GM18861 (cell line): ENCODE measurements around the gene ZDHHC3.

ENCODE experiments used
- ATAC-seq: cut with Tn5 transposase; IDR thresholded peaks from one replicate; pipeline ENCODE4 v1.9.1; 2021; ENCODE audit not compliant: unreplicated experiment

The ZDHHC3 gene

DNA sequence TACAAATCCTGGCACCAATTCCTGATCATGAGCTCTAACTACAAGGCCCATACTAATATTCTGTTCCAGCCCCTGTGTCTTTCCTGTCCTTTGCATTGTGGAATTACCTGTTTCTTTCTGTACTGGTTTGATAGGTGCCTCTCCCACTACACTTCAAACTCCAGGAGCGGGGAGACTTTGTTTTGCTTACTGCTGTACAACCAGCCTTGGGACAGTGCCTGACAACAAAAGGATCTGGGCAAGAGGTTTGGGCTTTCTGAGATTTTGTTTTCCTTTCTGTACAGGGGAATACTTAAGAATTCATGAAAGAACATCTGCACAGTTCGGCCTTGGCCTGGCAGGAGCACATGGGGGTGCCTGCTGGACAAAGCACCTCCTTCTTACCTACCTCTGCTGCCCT is 45.1 kb downstream of the ZDHHC3 start:
- ATAC-seq: no peak

DNA sequence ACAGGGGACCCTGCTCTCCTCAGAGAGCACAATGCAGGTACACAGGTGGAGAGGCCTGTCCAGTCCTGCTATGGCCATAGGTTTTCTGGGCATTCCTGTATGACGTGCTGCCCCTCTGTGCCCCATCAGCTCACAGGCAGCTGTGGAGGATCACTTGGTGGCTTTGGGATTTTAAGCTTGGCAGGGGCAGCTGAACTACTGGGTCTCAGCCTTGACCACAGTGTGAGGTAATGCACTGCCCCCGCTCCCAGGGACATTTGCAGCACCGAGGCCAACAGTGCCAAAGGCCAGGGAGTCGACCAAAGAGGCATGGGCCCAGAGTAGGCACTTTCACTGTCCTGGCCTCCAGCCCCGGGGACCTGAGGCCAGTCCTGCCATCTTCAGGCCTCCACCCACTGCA is 46.2 kb downstream of the ZDHHC3 start:
- ATAC-seq: no peak

DNA sequence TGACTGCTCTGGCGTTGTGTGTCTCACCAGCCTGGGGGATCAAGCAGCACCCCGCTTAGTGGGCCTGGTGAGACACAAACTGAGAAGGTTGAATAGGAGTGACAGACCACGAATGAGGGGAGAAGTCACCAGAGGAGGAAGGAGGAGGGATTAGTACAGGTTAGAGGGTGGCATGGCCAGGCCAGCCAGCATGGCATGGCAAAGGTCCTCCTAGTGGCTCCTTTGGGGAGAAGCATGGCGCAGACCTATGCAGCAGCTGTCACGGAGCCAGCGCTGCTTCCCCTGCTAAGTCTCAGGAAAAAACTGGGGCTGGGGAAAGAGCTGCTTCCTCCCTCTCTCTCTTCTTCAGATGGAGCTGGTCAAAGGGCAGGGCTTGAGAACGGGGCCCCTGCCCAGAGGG is 48.6 kb downstream of the ZDHHC3 start:
- ATAC-seq: no peak

DNA sequence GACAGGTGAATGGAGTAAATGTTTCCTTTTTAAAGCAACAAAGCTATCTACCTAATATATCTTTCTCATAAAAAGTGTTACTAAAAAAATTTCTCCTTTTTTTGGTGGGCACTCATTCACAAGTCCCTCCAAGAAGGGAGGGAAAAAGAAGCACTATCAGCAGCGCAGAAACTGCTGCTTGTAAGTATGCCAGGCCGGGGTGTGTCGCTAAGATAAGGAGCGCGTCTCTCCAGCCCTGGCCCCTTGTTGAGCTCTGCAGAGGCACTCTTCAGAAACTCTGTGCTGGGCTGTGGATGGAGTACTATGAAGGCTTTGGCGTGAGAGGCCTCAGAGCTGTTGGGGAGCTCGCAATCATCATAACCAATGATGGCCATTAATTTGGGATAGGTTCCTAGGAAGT is 49.1 kb downstream of the ZDHHC3 start:
- no peak for ATAC-seq

DNA sequence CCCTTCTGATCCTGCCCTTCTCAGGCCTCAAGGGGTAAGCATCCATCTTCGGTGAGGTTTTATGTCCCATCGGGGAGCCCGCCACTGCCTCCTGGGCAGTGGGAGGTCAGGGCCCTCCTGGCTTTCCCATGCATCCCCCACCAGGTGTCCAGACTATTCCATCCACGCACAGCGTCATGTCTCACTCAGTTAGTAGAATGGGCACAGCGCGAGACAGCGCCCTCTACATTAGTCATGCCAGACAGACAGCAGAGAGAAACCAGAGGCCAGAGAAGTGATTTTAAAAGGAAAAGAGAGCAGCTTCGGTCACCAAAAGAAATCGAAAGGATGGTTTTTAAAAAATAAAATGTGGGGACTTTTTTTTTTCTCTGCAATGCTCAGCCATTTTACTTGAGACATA is 49.8 kb downstream of the ZDHHC3 start:
- ATAC-seq: no peak

DNA sequence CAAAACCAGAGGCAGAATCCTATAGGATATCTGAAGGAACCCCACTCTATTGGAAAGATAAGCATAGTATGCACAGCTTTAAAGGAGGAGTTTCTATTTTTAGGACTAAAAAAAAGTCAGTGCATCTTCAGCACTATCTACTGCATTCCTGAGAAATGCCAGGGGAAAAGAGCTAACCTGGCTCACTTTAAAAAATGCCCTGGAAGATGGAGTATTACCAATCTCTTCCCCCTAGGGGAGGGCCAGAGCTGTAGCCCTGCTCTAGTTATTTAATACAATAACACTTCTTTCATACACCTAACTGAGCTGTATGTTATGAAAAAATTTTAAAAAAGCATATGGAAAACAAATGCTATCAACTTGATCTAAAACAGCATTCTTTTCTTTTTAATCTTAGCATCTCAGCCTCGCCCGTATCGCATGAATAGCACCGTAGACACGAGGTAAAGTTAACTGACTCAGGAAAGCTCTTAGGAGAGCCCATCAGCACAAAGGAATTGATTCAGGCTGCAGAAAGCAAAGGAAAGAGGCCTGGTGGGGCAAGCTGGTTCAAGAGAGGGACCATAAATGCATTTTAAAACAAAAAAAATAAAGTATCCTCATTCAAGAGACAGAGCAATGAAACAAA is 51.4 kb downstream of the ZDHHC3 start:
- no peak for ATAC-seq

DNA sequence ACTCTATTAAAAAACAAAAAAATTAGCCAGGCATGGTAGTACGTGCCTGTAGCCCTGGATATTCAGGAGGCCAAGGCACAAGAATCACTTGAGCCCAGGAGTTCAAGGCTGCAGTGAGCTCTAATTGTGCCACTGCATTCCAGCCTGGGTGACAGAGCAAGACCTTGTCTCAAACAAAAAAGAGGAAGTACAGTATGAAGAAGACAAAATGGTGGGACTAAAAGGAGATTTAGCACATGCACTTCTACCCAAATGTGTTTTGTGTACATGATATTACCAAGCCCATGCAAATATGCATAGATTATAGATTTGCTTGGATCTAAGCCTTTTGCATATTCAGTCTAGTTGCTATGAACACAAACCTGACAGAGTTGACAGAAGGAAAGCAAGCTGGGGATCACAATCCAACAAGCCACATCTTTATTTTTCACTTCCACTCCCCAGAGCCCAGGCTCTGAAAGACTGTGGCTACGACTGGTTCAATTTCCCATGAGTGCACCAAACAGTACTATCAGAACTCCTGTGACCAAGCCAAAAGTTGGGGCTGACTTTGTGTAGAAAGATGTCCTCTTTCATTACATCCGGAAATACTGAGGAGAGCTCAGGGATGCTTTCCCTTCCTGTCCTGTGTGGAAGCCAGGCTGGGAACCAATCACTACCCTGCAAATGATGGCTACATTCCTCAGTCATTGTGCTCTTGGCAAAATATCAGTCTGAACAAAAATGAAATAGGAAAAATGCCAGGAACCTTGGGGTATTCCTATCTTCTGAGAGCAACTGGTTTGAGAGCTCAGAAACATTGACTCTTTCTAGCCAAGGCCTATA is 52.1 kb downstream of the ZDHHC3 start:
- ATAC-seq: no peak

DNA sequence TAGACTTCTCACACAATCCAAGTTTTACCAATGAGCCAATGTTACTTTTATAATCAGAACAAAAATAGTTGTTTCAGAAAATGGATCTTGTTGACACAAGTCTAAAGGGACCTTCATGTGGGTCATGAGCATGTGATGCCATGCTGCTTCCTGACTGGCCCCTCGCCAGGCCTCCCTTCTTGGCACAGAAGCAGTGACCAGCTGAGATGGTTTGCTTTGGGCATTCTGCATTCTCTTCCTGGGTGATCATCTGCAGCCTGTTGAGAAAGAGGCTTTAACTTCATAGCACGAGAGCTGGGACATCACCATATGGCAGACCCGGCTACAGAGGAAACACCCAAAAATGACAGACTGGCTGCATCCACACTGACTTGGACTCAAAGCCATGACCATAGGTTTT is 55.9 kb downstream of the ZDHHC3 start:
- ATAC-seq: no peak

DNA sequence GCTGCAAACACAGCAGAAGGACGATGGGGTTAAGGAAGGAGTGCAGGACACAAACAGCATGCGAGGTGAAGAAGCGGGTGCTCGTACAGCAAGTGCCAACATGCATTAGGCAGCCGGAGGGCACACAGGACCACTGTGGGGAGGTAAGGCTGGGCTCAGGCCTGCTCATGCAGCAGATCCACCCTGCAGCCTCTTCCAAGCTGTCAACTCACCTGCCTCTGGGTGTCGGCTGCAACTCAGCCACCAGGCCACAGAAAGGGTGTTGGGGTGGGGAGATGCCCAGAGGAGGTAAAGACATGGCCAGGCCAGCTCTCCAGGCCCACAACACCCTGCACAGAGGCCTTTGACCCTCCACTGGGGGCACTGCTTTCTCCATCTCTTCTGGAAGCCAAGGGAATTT is 57.4 kb downstream of the ZDHHC3 start:
- no peak for ATAC-seq

DNA sequence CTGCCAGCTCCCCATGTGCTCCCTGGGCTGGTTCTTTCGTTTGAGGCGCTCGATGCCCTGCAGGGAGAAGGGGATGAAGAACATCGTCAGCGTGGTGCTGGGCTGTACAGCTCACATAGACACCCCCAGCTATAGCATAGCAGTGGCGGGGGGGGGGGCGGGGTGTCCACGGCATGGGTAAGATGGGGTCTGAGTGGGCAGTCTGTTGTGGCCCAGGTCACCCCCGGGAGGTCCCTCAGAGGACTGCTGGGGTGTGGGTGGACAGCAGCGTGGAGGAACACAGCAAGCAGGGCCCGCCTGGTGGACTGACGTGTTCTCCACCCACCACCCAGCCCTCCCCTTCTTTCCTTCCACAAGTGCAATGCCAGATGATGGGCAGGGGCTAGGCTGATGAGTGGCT is 57.9 kb downstream of the ZDHHC3 start:
- ATAC-seq: no peak

DNA sequence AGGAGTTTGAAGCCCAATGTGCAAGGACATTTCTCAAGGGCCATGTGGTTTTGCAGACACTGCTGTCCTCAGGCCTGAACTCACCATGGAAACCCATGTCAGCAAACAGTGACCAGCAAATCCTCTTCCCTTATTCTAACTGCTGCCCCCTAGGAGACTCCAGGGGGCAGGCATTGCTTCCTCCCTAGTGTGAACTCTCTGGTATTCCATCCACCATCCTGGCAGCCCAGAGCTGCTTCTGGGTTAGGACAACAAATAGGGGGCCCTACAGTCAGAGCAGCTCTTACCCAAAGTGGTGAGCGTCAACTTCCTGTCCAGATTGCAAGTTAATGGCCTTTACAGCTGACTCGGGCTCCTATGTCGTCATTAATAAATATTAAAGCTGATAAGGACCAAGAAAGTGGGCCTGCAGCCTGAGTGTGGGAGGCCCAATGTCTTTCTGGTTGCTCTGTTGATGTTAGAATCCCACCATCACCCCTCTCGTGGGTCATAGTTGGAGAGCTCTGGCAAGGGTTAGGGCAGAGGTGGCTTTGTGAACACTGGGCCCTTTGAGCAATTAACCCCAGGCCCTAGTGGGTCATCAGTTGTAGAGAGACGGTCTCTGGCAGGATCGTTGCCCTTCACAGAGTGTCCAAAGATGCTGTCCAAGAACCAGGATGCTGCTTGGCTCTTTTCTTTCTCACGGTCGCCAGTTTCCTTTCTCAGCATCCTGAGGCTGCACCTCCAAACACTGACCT is 60.1 kb downstream of the ZDHHC3 start:
- no peak for ATAC-seq

DNA sequence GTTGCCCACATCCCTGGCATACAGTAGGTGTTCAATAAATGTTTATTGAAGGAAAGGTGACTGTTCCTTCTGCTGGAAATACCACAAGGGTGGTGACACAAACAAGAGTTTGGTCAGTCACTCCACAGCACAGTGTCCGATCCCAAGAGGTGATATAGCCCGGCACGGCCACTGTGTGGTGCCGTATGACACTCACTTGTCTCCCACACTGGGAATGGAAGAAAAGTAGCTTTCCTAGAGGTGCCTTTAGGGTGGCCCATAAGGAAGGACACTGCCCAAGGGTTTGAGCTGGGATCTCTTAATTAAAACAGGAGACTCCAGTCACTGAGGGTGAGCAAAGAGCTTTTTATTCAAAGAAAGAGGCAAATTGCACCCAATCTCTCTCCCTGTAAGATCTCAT is 61.0 kb downstream of the ZDHHC3 start:
- no peak for ATAC-seq

DNA sequence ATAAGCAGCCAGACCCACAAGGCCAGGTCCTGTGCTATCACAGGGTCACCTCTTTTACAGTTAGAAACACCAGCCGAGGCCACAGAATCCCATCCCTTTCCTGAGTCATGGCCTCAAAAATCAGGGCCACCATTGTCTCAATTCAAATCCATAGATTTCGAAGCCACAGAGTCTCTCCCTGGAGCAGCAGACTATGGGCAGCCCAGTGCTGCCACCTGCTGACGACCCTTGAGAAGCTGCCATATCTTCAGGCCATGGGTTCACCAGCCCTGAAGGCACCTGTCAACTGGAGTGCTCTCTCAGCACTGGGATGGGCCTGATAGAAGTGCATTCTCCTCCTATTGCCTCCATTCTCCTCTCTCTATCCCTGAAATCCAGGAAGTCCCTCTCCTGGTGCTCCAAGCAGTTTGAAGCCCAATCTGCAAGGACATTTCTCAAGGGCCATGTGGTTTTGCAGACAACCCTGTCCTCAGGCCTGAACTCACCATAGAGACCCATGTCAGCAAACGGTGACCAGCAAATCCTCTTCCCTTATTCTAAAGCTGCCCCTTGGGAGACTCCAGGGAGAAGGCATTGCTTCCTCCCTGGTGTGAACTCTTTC is 62.0 kb downstream of the ZDHHC3 start:
- ATAC-seq: no peak

DNA sequence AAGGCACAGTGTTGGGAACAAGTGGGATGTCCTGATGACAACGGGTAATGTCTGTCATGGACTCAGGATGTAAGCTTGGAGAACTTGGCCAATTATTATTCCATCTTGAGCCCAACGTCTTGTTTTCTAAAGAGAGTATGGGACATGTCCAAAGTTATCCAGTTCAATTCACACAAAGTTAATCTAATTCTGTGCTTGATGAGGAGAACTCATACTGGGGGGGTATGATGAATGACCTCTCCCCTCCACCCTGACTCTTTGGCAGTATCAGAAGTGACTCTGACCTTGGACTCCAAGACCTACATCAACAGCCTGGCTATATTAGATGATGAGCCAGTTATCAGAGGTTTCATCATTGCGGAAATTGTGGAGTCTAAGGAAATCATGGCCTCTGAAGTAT is 65.3 kb downstream of the ZDHHC3 start:
- ATAC-seq: no peak

DNA sequence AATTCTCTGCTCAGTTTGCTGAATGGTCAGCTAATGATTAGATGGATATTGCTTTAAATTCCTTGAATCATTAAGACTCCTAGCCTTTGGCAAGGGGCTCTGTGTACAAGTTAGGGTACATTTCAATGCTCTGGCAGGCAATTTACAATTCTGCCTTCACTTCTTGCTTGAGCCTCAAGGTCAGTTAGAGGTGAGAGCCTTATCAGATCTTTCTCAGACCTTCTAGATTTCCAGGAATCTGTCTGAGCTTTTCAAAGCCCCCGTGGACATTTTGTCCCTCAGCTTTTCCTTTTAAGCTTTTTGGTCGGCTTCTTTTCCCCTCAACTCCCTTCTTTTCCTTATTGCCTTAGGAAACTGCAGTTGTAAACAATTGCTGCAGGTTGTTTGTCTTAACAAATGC is 66.9 kb downstream of the ZDHHC3 start:
- no peak for ATAC-seq

DNA sequence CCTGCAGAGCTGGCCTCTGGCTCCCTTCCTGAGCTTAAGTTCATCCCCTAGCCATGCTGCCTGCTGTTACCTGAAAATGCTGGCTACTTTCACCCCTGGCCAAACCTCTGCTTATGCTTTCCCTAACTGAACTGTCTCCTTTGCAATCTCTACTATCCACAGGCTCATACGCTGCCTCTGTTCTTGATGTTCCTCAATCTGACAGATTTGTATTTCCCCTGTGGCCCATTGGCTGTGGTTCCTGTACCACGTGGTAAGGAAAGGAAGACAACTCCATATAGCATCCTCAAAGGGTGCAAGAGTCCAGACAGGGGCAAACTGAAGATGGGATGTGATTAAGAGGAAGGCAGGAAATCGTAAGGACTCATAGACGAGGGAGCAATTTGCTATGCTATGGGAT is 68.4 kb downstream of the ZDHHC3 start:
- ATAC-seq: no peak

DNA sequence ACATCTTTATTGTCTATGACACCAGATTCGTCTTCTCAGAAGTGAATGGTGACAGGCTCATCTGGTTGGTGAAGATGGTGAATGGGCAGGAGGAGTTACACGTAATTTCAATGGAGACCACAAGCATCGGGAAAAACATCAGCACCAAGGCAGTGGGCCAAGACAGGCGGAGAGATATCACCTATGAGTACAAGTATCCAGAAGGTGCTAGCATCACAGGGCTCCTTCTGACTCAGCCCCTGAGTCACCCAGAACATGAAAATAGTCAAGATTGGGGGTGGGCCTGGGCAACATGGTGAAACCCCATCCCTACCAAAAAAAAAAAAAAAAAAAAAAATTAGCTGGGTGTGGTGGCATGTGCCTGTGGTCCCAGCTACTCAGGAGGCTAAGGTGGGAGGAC is 69.0 kb downstream of the ZDHHC3 start:
- ATAC-seq: no peak

DNA sequence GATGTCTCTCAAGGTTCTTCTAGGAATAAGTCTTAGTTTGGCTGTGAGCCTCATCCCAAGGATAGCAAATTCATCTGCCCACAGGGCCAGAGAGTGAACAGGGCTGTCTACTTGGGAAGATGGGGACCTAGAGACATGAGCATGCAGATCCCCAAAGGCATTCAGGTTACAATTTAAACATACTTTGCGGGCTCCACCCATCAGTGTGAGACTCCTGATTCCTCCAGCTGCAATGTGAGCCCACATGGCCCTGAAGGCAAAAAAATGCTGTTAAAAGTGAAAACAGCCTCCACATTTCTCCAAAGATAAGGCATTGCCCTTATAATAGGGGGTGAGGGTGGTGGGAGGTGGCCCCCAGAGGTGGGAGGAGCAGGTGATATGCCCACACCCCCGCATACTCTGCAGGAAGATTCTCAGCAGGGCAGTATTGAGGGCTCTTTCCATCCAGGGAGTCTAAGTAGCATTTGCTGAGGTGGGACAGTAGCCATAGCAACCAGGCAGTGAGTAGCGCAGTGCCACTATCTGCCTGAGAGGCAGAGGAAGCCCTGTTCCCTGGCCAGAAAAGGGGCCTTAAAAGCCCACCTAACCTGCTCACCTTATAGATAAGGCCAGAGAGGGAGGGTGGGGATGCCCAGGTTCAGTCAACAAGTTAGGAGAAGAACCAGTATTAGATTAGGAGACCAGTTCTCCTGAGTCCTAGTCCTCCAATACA is 70.4 kb downstream of the ZDHHC3 start:
- ATAC-seq: no peak

DNA sequence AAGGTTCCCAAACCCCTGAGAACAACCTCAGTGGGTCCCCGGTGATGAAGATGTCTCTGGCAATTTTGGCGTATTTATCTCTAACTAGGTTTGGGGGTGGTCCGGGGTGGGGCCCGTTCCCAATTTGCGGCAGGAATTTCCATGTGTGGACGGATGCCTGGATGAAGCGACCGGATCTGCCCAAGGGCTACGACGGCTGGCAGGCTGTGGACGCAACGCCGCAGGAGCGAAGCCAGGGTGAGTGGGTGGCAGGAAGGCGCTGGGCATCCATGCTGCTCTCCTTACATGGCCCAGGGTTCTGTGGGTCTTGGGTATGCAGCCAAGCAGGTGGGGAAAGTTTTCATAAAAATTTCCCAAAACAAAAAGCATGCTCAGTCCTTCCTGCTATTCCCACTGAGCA is 72.2 kb downstream of the ZDHHC3 start:
- no peak for ATAC-seq

DNA sequence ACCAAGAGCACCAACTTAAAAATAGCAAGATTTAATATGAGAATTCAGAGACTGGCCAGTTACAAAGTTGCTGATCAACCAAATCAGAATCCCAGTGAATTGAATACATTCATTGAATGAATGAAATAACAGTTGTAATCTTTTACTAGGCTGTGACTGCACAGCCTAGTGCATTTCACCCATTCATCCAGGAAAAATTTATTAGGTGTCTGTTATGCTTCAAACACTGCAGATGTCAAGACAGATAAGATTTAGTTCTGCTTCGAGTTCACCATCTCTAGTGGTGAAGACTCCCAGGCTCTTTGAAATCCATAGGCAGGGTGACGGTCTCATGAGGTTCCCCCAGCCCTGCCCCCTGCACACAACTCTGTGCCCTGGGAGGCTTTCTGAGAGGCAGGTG is 72.7 kb downstream of the ZDHHC3 start:
- no peak for ATAC-seq

DNA sequence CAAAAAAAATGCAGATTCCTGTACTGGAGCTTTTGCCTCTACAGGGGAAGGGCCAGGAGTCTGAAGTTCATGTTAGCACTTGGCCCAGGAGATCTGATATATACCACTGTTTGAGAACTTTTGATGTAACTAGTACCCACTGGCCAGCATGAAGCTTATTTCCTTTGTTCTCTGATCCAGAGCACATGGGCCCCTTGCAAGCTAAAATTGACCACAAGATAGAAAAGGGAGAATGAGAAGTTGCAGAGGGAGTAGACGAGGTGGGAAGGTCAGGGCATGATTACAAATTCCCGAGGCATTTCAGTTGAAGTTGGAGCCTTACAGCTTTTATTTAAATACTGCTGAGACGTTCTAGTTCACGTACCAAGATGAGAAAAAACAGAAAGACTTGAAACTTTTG is 73.3 kb downstream of the ZDHHC3 start:
- no peak for ATAC-seq
